HG03460 (cell line): ENCODE results near the gene ATP8A2.

Experiments used
- ATAC-seq: cut with Tn5 transposase; IDR thresholded peaks from one replicate; pipeline ENCODE4 v1.9.1; 2021; ENCODE audit not compliant: unreplicated experiment

ATP8A2 gene

DNA sequence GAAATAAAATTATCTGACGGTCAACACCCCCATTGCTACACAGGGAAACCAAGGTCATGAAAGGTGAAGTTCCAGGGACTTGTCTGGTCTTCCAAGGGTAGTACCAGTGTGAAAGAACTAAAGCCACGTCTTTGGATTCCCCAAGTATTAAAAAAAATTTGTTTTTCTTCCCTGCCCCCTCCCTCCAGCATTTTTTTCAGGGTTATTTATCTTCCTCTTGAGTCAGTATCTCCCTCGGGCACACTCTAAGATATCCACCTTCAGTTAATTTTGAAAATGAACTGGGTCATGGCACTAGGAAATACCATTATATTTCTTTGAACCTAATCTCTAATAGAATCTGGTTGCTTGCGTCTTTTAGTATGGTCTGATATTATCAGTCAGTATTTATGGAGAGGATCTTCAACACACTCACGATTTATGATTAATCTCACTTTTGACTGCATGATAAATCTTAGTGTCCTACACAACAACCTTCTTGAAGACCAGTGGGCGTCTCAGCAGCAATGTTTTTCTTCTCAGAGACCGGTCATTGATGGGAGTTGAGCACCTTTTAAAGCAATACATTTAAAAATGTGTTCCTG is 9.1 kb downstream of the ATP8A2 start:
- ATAC-seq = no peak

DNA sequence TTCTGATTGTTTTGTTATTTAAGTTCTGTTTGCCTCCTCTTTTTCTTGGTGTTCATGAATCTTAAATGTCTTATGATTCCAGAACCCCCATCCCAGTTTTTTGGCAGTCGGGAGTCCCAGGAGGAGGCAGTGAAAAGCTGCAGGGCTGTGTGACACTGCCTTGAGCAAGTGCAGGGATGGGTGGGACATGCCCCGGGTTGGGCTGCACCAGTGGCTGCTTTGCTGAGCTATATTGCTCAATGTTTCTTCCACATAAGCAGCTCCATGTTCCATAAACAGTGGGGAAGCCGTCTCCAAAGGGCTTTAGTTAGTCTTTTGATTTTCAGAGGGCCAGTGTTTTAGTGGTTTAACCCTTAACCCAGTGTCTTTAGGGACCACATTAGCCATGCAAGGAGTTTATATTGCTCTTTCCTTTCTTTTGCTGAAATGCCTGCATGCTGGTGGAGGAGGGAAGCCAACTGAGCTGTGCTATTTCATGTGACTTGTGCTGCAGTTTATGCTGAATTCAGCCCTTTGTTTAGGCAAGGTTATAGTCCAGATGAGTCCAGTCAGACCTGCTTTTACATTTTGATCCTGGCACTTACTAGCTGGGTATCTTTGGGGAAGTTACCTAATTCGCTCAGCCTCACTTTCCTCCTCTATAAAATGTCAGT is 13.1 kb downstream of the ATP8A2 start:
- no peak for ATAC-seq

DNA sequence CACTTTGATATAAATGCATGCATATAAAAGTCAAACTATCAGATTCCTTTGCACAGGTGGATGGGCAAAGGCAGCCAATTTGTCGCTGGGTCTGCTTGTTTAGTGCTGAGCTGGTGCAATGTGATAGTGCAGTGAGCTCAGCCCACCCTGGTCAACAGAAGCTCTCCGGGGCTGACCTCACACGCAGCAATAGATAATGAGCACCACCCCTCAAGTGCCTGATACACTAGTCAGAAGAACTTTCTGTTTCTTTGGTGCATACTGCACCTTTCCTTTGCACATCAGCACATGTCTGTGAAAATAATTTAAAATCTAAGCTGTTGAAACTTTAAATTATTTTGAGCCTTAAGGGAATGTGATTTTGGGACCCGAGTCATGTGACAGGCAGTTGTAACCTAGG is 20.2 kb downstream of the ATP8A2 start:
- ATAC-seq = no peak

DNA sequence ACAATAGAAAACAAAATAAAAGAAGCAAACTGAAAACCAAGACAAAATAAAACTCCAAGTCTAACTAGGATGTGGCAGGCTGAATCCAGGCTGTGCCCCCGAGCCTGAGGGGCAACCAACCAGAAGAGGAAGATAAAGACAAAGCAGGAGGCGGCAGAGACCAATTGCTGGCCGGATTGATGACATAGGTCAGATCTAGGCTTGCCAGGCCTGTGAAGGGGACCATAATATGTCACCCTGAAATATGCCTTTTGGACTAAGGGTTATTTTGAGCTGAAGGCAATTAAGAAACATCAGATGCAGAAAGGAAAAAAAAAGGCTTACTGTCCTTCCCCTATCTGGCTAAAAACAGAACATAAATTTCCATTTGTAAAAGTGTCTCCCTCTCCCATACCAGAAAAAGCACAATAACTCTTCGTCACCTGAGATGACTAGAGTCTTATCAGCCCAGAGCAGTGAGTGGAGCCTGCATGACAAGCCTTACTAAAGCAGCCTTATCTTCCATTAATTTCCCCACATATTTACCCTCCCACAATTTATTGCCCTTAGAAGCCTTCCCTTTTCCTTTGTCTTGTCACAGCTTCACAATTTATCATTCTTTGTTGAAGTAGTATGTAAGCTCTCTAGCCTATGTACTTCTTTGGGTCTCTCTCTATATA is 22.8 kb downstream of the ATP8A2 start:
- ATAC-seq = no peak

DNA sequence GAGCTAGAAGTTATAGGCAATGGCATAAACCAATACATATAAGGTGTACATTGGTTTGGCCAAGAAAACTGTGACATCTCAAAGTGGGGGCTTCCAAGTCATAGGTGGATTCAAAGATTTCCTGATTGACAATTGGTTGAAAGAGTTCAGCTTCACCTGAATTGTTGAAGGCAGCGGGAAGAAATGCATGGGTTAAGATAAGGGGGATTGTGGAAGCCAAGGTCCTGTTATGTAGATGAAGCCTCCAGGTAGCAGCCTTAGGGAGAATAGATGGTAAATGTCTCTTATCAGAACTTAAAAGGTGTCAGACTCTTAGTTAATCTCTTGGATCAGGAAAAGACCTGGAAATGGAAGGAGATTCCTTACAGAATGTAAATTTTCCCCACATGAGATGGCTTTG is 26.0 kb downstream of the ATP8A2 start:
- no peak for ATAC-seq

DNA sequence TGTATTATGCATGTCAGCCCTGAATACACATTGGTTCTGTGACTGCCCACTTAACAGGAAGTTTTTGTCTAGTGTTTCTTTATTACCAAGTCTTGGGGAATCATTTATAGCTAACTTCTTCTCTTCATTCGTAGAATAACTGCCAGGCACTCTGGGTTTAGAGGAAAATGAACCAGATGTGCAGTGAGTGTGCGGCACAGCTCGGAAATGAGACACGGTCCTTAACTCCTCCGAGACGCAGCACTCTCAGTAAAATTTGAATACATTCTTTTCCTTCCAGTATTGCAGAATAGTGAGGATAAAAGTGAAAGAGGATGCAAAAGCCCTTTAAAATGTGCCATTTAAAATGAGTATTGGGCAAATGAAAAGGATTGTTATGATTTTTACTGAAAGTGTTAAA is 29.2 kb downstream of the ATP8A2 start:
- ATAC-seq = no peak

DNA sequence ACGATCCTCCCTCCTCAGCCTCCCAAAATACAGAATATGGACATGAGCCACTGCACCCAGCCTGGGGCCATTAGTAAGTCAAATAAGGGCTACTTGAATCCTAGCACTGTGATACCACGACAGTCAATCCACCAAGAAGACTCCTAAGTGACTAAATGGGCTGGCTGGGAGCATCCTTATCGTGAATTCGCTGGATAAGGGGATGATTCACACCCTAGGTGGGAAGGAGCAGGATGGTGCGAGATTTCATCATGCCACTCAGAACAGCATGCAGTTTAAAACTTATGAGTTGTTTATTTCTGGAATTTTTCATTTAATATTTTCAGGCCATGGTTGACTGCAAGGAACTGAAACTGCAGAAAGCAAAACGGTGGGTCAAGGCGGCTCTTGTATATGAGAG is 30.2 kb downstream of the ATP8A2 start:
- no peak for ATAC-seq

DNA sequence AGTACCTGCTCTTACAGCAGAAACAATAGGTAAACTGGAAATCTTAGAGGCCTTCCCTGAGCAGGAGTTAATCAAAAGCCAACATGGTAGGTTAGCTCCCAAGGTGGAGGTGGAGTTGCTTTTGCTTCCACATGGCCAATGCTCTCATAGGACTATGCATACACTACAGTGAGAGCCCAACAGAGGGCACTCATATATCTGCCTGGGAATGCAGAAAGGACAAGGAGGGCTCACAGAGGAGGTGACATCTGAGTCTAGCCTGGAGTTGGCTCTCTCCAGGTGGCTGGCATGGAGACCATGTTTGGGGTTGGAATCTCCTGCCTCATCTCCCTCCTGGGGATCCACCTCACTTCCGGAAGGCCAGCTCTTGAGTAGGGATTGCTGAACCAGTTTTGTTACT is 34.6 kb downstream of the ATP8A2 start:
- no peak for ATAC-seq

DNA sequence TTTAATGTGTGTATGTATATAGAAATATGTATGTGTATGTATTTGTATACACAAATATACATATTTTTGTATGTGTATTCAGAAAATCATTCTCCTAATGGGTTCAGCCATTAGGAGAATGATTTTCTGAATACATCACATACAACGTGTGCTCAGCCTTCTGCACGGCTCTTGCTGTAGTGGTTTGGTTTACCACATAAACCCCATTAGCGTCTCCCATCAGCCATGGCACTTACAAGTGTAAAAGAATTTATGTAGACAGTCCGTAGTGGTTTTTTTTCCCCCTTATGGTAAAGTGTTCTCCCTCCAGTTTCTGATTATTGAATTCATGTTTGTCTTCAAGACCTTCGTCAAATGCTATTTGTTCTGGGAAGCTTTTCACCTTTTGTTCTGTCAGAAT is 38.2 kb downstream of the ATP8A2 start:
- no peak for ATAC-seq

DNA sequence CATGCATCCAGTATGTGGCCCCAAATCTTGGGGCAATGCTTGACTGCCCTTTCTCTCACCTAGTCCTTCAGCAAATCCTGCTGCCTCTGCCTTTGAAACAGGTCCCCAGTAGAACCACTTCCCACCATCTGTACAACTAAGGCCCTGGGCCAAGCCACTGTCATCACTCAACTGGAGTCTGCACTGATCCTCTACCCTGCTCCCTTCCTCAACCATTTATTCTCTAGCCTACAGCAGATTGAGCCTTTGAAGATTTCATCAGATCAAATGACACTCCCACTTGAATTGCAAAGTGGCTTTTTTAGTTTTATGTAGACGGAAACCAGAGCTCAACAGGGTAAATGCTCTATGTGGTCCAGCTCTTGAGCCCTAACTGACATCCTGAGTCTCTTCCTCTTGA is 43.5 kb downstream of the ATP8A2 start:
- no peak for ATAC-seq

DNA sequence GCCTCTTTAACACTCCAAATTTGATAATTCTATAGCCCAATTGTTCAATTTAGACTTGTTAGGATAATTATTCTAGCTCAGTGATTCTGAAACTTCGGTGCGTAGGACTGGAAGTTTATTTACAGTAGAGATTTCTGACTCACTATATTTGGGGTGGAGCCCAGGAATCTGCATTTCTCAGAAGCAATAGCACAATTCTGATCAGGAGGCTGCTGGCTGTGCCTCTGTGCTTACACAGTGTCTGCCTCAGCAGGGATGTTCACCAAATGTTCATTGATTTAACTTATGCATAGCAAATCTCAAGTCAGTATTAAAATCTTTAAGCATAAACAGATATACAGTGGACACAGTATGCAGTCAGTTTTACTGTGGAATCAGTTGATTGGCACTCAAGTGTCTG is 45.8 kb downstream of the ATP8A2 start:
- ATAC-seq = no peak

DNA sequence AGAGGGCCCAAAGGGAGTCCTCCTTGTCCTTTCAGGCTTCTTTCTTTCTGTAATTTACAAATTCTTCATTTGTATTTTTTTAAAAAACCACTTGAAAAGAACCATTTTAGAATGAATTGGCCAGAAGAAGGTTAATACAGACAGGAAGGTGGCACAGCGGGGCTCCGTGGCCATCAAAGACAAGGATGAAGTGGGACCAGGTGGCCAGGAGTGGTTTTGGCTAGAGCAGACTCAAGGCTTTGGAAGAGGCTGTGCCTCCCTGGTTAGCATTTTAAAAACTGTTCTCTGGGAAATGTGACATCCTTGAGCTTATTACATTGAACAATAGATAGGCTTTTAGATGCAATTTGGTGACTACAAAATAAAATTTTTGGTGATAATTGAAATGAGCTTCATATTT is 48.4 kb downstream of the ATP8A2 start:
- ATAC-seq = no peak

DNA sequence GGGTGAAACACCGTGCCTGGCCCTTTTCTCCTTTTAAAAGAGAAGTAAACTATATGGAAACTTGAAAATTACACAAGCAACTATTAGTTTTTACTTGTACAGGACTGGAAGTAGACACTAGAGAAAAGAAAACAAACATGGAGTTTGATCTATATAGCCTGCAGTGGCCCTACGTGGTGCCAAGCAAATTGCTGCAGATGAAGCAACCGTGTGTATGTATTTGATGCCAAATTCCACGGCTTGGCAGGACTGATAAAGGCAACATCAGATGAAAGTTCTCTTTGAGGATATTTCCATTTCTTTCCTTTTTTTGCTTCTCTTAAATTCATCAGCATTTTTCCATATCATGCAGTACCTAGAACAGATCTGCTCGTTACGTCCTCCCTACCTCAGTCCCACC is 49.8 kb downstream of the ATP8A2 start:
- ATAC-seq = no peak

DNA sequence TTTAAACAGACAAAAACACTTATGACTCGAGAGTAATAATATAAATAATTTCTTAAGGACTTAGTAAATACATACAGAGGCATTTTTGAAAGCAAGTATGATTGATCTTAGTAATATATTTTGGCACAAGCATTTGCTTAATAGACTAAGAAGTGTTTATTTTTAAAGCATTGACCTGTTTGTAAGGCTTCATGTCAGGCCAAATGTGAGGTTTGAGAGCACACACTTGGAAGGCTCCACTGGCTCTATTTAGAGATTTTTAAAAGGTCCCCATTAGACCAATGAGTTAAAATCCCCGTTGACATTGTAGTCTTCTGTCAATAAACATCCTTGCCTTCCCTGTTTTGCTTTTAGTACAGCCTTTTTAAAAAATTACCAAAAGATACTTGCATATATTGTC is 50.4 kb downstream of the ATP8A2 start:
- no peak for ATAC-seq

DNA sequence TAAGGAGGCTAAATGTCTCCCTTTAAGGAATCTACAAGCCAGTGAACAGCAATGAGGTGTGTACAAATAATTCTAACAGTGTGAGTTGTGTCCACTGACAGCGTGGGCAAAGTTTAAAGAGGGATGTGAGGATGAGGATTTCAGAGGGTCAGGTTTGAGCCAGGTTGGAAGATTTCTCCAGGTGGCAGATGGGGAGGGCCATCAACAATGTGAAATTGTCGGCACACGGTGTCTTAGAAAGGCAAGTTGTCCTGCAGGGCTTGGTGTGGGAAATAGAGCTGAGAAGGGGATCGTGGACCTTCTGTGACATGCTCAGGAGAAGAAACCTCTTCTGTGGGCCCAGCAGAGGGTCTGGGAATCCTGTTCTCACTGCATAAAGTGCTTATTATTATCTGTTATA is 52.1 kb downstream of the ATP8A2 start:
- no peak for ATAC-seq

DNA sequence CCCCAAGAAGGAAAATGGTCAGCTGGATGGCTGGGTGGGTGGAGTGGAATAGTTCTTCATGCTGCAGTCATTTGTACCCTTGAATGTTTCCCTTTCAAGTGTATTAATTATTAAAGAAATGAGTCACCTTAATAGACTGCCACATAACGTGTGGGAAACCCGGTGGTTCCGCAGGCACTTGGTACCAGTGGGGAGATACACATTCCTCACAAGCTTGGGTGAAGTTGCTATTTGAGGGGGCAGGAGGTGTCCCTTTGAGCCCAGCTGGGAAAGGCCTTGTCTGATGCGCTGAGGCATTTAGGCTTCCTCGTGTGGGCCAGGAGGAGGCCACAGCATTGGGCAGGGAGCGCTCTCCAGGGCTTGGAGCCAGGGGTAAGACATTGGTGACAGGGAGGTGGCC is 57.7 kb downstream of the ATP8A2 start:
- no peak for ATAC-seq

DNA sequence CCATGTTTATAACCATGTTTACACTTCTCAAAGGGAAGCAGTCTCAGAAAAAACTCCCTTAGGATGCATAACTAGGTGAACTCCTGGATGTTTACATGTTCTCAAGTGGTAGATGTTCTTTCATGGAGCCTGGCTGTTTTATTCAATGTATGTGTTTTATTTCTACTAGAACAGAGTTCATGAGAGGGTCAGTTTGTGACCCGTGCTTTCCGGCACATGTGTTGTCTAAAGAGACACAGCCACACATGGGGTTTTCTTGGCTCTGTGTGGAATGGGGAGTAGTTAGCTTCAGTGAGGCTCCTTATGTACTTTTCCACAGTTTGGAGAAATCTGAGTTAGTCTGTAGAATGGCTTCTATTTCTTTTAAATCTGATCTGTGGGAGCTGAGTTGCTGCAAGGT is 60.9 kb downstream of the ATP8A2 start:
- ATAC-seq = no peak

DNA sequence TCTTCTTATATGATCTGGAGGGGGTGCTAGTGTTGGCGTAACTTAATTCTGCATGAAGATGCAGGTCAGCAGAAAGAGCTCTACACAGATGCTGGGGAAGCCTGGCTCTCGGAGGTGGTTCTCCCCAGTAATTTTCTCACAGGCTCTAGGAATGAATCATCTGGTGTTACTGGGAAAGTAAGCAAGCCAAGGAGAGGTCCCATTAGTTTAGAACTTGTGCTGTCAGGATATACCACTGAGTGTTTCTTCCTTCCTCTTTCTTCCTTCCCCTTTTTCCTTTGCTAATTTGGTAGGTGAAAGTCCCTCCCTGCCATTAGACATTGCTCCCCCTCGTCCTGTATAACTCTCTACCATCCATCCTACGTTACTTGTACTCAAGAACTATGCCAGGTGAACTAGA is 68.3 kb downstream of the ATP8A2 start:
- no peak for ATAC-seq

DNA sequence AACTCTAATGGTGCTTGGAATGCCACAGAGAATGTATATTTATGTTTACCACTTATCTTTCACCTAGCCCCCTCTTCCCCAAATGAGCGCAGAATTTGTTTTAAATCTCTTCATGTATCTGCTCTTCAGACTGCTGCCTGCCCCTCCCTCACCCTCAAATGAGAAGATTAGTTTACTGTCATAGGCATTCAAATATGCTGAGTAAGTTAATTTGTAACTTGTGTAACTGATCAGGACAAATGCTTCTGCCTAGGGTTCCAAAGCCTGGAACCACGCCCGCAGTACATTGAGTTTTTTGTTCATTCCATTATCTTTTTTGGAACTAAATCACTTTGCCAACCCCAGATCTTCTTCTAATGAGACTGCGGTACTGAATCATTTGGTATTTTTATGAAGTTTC is 74.5 kb downstream of the ATP8A2 start:
- no peak for ATAC-seq

DNA sequence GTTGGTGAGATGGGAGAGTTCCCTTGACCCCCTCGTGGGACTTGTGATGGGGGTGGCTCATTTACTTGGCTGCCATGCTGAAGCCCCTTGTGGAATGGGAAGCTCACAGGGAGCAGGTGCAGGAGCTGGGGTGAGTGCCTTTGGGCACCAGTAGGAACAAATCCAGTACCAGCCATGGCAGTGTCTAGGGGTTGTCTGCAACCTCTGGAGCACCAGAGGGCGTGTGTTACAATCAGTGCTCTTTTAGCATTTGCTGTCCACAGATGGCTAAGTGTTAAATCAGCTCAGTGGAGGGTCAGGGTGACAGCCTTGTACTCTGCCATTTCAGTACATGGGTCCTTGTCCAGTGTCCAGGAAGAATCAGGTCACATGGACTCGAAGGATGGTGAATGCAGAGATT is 75.6 kb downstream of the ATP8A2 start:
- ATAC-seq = no peak

DNA sequence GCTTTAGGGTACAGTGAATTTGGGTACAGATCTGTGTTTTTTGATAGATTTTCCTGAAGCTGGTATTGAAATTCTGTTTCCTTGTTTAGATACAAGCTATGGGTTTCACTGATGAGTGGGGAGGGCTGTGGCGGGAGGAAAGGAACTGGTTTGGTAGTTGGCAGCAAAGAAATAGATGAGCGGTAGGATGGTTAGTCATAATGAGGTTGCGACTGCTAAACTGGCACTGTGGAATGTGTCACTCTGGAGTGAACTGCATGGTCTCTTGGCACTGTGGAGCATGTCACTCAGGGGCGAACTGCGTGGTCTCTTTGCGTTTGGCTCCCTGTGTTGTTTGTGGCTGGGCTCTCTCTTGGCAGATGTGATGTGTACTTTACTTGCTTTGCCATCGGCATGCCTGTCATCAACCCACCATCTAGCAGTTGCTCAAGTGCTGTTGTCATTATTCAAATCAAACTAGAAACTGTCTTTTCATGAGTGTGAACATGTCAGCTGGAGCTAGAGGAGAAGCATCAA is 82.1 kb downstream of the ATP8A2 start:
- no peak for ATAC-seq

DNA sequence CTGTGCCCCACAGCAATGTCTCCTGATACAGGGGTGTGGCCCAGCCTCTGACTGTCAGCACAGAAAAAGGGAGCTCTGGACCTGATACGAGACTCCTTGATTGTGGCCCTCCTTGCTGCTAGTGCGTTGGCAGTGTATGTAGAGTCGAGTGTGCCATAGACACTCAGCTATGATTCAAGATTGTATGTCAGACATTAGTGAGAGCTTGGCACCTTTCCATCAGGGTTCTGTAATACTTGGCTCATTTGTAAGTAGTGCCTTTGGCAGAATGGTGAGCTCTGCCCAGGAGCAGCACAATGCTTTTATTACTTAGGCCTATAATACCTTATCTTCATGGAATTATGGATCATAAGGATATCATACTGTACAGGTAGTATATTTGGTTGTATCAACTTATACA is 83.4 kb downstream of the ATP8A2 start:
- no peak for ATAC-seq

DNA sequence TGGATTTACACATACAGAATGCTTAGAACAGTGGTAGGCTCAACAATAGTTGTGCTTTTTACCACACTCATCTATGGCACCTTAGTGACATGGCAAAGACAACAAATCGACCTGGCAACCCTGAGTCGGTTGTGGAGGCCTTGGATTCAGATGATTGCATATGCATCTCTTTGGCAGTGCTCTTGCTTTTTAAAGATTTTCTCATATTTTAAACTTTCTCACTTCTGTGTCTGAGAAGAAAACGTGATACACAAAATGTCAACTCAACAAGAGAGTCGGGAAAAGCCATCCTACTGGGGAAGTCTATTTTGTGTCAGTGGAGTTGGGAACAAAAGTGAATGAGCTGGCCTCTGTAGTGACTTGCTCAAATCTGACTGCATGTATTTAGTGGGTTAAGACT is 85.8 kb downstream of the ATP8A2 start:
- no peak for ATAC-seq
